Measurements from ENCODE around the gene LGR4. TPM values are rescaled to one million over a fixed set of nuclear protein-coding genes. Genes with fewer than 3 reads are reported as not detected.
A peak's percentile ranks its signal among the peaks of the same experiment; 100 is the strongest.

The LGR4 gene
- total and polyA plus RNA-seq, 2 experiments from 2014 or later = 22.6 to 99.6 TPM

GRCh38 chr11:27423125-27423524, 49.5 kb downstream of the LGR4 start:
- H3K27me3 Mint-ChIP-seq (ENCODE audit: insufficient read depth, low read depth, poor library complexity) = peaks cover 4% of the 10 kb centered on the region
- Histone ChIP-seq H3K79me2 (replicated peaks; ENCODE audit: insufficient read depth) (peaks cover 98% of the 10 kb centered on the region), H3F3A (replicated peaks; ENCODE audit: low read depth) (no peaks in the 10 kb centered on the region), H3K27ac (ENCODE audit: low read depth) (0 out of 2 replicates have a peak overlapping the region, but pooled peaks have one; percentile 23), H4K20me1 (replicated peaks; ENCODE audit: insufficient read depth) (peaks cover 13% of the 10 kb centered on the region), H3K9me2 (ENCODE audit: insufficient read depth) (no peaks in the 10 kb centered on the region), H2AFZ (no peak overlapping the region), H3K36me3 (ENCODE audit: insufficient read depth) (no peaks in the 10 kb centered on the region), H3K27me3 (ENCODE audit: insufficient read depth) (no peaks in the 10 kb centered on the region), H3K4me1 (ENCODE audit: insufficient read depth) (peaks cover 56% of the 10 kb centered on the region), H3K4me3 (no peak overlapping the region), H3K4me2 (no peak overlapping the region)
- DNase-seq (ENCODE audit: low spot score) (peak; percentile 43), ATAC-seq (peak; percentile 63)
- peaks cover 54% of the 10 kb centered on the region for H3K4me1 Mint-ChIP-seq
- H3K36me3 Mint-ChIP-seq (ENCODE audit: low read depth) = peaks cover 4% of the 10 kb centered on the region; the same call in 1 of the 3 replicates
- H3K27ac Mint-ChIP-seq = peak overlapping the region; percentile 0; the same call in 1 of the 2 replicates
- TF ChIP-seq EZH2 (IDR thresholded peaks at IDR 0.05; ENCODE audit: low read depth, unreplicated experiment) = no peak
- TF ChIP-seq NANOG (IDR thresholded peaks at IDR 0.05; ENCODE audit: borderline replicate concordance) = no peak
- TF ChIP-seq ETS1 (IDR thresholded peaks at IDR 0.05) = no peak
- no peak for TF ChIP-seq ZNF462 (CRISPR knock-in tag; IDR thresholded peaks at IDR 0.05)
- no peak for TF ChIP-seq CREB1 (CRISPR knock-in tag; IDR thresholded peaks at IDR 0.05; ENCODE audit: low read depth)
- no peak for TF ChIP-seq EZH2phosphoT487 (IDR thresholded peaks at IDR 0.05; ENCODE audit: unreplicated experiment)
- no peak for TF ChIP-seq REST (IDR thresholded peaks at IDR 0.05; ENCODE audit: unreplicated experiment)
- TF ChIP-seq ZNF114 (CRISPR knock-in tag; IDR thresholded peaks at IDR 0.05) = no peak
- no peak for TF ChIP-seq CTCF (conservative IDR thresholded peaks at IDR 0.05; ENCODE audit: low read depth in 2 of 2)
- TF ChIP-seq POLR2AphosphoS5 (IDR thresholded peaks at IDR 0.05; ENCODE audit: low read depth) = no peak
- no peak for TF ChIP-seq STAT1 (IDR thresholded peaks at IDR 0.05; ENCODE audit: unreplicated experiment)
- H3K4me3 Mint-ChIP-seq = no peak overlapping the region
- H3K9me3 Mint-ChIP-seq = no peaks in the 10 kb centered on the region

Measured in GM23338 (cell line).